SHP77 (cell line): ENCODE measurements around the gene POMT1.
"Not testable (repeated sequence)": the region's sequence is repeated elsewhere in the genome, so short reads cannot be mapped to it uniquely, and the experiment has no call there.

Experiments
- DNase-seq, 2 experiments: peaks; one replicate each; lab custom pipeline; 2025; lab: John Stamatoyannopoulos, UW

POMT1 gene

DNA sequence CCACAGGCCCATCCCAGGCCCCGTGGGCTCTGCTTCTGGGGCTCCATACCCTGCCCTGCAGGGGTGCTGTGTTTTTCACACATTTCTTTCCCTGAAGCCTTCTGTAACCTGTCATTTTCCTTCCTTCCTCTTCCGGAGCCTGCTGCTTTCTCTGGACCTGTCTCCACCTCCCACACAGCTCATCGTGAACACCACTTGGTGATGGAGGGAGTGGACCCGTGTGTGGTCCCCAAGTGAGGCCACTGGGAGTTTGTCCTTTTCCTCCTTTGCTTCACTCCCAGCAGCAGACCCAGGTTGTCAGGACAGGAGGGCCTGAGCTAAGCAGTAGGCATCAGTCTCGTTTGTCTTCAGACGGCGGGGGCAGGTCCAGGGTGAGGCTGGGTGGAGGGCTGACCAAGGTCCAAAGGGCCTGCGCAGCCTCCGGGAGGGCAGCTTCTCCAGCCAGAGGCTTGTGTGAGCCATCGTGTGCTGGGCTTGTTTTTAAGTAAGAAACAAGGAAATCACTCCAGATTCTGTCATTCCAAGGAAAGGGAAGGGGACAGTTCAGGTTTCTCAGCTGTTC lies 5.8 kb upstream of the POMT1 start:
- no peak for DNase-seq

DNA sequence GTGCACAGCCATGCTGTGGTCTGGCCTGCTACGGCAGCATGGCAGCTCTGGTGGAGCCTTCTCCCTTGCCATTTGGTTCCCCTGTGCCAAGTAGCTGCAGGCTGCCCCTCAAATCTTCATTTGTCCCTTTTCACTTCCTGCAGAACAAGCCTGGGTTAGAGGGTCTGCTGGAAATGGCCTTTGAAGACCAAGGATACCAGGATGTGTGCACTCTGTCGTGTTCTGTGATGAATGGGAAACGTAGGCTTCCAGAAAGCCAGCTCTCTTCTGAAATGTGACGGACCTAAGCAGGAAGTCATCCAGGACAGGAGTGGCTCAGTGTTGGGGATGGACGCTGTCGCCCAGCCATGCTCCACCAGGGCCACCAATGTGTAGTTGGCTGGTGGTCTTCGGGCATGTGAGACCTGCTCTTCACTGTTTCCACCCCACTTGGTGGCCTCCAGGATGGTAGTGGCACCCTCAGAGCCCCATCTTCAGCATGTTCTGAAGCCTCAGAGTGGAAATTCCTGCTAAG lies 3.4 kb upstream of the POMT1 start:
- no peak for DNase-seq

DNA sequence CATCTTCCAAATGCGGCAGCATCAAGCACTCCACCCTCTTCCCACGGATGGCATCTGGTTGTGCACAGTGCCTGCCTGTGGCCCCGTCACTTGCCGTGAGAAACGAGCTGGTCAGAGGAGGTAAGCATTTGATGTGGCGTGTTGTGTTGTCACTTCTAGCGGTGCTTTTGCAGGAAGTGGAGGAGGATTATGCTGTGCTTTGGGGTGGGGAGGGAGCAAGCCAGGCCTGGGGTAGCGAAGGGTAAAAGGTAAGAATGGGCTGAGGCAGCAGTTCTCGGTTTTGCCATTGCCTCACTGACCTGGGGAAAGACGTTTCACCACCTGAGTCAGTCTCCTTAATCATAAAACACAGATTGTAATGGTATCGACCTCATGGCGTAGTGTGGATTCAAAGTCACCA lies 2.3 kb upstream of the POMT1 start:
- no peak for DNase-seq

DNA sequence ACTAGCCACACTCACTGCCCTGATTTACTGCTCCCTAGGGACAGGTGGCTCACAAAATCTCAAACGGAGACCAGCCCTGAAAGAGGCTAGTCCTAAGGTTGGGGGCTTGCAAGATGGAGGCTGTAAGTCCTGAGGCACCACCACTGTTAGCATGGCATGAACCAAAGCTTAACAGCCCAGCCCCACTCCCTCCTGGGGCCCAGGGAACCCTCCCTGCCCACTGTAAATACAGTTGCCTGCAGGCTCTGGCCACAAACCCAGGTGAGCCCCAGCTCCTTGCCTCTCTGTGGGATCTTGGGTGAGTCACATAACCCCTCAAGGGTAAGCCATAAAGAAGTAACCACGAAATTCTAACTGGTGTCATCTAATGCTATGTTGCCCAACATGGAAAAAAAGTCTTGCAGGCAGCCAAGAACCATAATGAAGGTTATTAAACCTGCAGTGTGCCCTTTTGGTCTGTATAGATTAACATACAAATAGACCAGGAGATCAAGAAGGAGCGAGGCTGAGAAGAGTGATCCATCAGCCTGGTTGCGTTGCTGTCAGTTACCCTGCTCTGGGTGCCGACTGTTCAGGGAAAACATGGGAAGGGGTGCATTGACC lies 1.7 kb upstream of the POMT1 start:
- no peak for DNase-seq

DNA sequence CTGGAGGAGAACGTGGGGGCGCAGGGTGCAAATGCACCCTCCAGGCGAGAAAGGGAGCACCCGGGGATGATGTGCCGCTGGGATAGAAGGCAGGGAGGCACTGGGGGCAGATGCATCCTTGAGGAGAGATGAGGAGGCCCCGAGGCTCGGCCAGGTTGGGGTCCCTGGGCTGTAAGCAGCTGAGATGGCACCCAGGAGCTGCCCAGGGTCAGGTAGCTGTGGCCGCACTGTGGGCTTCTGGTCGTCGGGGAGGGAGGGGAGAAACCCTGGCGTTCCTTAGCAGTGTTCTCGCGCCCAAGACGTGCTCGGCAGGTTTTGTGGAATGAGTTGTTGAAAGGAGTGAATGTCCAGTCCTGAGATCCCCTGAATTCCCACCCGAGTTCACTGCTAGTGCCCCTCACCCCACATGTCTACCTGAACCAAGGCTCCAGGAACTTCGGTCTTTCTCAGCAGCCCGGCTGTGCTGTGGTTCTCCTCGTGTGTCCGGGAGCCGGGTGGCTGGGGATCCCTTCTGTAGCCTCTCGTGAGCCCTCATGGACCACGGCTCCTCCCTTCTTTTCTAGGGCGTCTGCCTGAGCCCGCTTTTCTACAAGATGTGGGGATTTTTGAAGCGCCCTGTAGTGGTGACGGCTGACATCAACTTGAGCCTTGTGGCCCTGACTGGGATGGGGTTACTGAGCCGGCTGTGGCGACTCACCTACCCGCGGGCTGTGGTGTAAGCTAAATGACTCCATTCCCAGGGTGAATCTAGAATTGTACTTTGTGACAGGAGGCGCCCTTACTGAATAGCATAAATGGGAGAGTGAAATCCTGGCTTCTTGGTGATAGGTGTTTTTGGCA lies 1.1 kb downstream of the POMT1 start:
- DNase-seq: peak in 1 of 2 experiments; percentile 24

DNA sequence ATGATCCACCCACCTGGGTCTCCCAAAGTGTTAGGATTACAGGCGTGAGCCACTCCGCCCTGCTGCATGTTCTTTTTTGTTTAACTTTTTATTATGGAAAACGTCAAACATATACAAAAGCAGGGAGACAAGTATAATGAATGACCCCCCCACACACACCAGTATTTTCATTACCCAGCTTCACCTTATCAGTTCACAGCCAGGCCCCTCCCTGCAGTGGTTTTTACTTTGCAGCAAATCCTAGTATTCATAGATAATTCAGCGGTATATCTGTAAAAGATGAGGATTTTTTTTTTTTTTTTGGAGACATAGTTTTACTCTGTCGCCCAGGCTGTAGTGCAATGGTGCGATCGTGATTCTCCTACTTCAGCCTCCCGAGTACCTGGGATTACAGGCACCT lies 2.3 kb downstream of the POMT1 start:
- no peak for DNase-seq

DNA sequence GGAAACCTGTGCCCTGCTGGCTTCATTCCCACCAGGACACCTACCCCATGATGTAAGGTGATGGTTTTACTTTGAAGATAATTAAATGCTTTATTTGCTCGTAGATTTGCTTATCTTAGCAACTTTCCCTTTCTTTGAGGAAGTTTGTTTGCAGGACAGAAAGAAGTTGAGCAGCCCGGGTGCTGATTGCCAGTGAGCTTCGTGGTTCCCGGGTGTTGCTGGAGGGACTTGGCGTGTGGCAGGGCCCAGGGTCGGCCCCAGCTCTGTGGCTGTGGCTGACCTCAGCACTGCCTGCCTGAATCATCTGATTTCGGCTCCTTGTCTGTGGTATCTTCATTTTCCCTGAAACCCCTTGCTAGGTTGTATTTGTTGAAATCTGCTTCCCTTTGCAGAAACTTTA lies 8.7 kb downstream of the POMT1 start:
- no peak for DNase-seq

DNA sequence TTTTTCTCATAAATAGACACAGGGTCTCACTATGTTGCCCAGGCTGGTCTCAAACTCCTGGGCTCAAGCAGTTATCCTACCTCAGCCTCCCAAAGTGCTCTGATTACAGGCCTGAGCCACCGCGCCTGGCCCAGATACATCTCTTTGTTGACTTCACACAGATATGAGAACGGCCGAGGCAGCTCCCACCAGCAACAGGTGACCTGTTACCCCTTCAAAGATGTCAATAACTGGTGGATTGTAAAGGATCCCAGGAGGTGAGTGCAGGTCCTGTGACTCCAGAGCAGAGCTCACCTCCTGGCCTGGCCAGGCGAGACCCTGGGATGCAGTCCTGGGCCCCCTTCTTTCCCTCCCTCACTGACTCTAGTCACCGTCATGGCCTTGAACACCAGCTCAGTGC lies 9.2 kb downstream of the POMT1 start:
- DNase-seq: no peak

DNA sequence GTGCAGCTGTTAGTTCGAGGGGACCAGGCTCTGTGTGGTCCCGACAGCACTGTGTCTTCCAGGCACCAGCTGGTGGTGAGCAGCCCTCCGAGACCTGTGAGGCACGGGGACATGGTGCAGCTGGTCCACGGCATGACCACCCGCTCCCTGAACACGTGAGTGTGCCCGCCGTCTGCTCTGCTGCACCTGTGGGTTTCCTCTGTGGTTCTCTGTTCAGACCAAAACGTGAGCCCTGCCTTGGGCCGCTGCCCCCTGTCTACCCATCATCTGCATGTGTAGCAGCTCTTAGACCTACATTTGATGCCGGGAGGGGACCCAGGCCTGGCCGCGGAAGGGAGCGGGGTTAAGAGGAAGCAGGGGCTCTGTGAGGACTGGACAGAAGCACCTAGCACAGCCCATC lies 10.5 kb downstream of the POMT1 start:
- no peak for DNase-seq

DNA sequence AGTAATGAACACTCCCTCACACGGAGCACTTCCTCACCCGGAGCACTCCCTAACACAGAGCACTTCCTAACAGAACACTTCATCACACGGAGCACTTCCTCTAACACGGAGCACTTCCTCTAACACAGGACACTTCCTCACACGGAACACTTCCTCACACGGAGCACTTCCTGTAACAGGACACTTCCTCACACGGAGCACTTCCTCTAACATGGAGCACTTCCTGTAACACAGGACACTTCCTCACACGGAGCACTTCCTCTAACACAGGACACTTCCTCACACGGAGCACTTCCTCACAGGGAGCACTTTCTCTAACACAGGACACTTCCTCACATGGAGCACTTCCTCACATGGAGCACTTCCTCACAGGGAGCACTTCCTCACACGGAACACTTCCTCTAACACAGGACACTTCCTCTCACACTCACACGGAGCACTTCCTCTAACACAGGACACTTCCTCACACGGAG lies 12.9 kb downstream of the POMT1 start:
- DNase-seq: not testable (repeated sequence)

DNA sequence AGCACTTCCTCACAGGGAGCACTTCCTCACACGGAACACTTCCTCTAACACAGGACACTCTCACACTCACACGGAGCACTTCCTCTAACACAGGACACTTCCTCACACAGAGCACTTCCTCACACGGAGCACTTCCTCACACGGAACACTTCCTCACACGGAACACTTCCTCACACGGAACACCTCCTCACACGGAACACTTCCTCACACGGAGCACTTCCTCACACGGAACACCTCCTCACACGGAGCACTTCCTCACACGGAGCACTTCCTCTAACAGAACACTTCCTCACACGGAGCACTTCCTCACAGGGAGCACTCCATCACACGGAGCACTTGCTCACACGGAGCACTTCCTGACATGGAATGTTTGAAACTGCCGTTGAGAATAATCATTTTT lies 13.4 kb downstream of the POMT1 start:
- no peak for DNase-seq

DNA sequence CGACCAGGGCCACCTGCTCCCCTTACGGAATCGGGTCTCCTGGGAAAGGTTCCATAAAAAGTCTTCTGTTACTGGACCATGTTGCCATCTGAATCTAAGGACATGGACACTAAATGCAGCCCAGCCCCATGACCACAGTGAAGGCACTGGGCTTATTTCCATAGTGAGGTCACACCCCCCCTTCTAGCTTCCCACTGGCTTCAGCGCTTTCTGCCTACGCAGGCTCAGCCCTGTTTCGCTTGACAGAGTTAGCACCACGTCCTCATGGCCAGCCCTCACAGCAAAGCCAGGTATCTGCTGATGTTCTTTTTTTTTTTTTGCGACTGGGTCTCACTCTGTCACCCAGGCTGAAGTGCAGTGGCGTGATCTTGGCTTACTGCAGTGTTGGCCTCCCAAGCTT lies 14.2 kb downstream of the POMT1 start:
- DNase-seq: no peak

DNA sequence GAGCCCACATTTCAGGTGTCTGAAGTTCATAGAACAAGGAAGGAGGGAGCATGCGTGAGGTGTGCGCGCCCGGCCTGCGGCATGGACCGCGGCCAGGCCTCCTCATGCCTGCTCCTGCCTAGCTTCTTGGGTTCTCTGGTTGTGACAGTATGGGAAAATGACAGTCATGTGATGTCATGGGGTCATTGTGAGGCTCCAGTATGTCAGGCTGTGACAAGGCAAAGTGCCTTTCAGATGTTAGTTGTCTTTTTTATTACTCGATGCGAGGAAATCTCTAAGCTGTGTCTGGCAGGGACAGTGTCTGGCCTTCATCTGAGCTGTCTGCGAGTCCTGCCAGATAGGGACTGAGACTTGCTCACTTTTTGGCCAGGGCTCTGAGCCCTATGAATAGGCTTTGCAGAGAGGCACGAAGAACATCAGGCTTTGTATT lies 15.1 kb downstream of the POMT1 start:
- DNase-seq: no peak

DNA sequence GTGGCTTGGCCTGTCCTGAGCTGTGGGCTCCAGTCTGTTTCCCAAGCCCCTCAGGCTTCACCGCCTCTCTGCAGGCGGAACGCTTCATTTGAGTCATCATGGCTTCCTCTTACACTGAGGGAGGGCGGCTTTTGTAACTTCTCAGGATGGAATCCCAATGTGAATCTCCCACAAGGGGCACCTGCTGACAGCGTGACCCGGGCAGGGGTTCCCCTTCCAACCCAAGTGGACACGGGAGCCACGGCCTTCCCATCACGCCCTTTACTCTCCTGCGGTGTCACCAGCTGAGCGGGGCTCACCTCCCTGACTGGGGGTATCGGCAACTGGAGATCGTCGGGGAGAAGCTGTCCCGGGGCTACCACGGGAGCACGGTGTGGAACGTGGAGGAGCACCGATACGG lies 15.8 kb downstream of the POMT1 start:
- DNase-seq: no peak

DNA sequence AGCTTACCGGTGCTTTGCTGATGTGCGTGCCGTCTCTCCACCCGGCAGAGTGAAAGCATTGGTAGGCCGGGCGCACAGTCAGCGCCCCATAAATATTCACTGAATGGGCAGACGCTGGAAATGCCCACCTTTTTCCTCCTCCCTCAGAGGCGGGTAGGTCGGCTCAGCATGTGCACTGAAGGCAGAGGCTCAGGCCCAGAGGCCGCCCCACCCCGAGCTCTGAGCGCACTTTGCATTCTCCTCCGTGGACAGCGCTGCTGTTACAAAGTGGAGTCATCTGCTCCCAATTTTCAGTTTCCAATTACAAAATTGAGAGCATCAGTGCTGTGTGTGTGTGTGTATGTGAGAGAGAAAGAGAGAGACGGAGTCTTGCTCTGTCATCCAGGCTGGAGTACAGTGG lies 17.8 kb downstream of the POMT1 start:
- DNase-seq: no peak

DNA sequence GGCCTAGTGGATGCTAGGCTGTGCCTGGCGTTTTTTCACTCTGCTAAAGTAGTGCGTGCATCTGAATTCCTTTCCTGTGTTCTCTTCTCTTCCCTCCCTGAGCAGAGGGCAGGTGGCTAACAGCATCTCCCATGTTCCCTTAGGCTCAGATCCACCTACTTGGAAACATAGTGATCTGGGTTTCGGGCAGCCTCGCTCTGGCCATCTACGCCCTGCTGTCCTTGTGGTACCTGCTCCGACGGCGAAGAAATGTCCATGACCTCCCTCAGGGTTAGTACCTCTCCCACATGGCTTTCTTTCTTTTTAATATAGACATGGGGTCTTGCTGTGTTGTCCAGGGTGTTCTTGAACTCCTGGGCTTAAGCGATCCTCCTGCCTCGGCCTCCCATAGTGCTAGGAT lies 18.5 kb downstream of the POMT1 start:
- DNase-seq: no peak

DNA sequence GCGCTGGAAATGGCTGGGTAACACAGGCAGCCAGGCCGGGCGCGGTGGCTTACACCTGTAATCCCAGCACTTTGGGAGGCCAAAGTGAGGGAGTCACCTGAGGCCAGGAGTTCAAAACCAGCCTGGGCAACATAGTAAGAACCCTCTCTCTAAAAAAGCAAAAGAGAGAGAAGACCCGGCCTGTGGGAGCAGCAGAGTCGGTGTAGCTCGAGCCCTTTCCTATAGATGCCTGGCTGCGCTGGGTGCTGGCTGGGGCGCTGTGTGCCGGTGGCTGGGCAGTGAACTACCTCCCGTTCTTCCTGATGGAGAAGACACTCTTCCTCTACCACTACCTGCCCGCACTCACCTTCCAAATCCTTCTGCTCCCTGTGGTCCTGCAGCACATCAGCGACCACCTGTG lies 19.1 kb downstream of the POMT1 start:
- DNase-seq: no peak

DNA sequence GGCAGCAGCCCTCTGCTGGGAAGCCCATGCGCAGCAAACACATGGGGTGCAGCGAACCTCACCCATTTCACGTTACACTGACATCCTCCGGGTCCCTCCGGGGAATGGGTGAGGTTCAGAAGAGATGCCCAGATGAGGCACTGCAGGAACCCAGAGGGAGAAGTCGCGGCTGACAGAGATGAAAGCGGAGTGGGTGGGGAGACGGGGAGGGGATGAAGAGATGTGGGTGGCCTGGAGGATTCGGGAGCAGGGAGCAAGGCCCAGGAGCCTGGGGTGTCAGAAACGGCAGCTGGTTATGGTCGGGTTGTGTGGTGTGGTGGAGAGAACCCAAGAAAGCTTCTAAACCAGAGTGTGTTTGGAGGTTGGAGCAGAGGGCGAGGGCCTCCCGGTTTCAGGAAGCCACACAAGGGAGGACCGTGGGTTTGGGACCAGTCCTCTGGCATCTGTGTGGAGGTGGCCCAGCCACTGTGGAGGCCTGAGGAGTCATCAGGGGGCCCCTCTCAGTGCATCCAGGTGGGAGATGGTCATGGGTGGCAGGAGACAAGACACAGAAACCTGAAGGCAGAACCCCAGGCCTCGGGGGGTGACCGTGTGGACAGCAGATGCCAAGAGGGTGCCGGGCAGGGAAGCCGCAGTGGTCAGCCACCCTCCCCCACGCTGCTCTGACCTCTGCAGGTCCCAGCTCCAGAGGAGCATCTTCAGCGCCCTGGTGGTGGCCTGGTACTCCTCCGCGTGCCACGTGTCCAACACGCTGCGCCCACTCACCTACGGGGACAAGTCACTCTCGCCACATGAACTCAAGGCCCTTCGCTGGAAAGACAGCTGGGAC lies 19.8 kb downstream of the POMT1 start:
- DNase-seq: no peak

DNA sequence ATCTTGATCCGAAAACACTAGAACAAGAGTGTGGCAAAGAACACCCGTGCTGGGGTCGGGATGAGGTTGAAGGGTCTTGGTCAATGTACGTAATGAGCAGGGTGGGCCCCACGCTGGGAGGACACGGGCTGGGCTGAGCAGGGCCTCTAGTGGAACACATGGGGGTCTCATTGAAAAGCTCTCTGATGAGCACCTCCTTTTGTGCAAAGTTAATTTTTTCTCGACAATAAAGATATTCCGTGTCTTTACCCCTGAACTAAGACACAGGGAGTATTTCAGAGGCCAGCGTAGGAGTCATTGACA lies 20.3 kb downstream of the POMT1 start:
- DNase-seq: no peak

DNA sequence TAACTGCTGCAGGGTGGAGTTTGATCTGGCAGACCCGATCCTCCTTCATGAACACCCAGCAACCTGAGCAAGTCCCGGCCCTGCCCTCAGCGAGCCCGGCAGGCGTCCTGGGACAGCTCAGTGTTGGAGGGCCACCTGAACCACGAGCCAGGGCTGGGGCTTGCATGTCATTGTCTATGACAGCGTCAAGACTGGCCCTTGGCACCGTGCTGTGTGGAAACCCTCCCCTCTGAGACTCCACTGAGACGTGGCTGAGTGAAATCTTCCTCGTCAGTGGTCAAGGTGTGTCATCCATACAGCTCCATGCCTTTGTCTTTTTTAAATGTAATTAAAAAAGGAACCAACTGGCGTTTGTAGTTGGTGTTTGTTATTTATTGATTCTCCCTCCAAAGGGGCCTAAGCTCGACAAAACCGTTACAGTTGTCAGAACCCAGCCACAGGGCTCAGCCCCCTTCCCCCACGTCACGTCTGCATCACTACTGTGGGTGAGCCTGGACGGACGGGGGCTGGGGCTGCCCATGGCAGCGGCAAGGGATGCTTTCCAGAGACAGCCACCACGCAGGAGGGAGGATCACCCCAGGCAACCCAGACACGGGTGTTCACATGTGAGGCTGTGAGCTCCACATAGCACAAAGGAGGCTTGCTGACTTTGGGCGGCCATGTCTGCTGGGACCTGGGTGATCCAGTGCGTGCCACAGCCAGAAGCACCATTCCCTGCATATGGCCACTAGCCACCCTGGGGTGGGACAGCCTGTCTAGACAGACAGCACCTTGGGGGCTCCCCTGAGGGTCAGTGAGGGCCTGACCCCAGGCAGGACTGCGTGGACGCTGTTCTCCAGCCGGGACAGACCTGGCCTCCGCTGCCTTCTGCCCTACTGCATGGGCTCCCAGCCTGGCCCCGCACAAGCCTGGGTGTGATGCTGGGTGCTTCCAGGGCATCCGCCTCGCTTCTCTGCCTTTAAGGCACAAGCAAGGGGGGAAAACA lies 21.0 kb downstream of the POMT1 start:
- DNase-seq: no peak

DNA sequence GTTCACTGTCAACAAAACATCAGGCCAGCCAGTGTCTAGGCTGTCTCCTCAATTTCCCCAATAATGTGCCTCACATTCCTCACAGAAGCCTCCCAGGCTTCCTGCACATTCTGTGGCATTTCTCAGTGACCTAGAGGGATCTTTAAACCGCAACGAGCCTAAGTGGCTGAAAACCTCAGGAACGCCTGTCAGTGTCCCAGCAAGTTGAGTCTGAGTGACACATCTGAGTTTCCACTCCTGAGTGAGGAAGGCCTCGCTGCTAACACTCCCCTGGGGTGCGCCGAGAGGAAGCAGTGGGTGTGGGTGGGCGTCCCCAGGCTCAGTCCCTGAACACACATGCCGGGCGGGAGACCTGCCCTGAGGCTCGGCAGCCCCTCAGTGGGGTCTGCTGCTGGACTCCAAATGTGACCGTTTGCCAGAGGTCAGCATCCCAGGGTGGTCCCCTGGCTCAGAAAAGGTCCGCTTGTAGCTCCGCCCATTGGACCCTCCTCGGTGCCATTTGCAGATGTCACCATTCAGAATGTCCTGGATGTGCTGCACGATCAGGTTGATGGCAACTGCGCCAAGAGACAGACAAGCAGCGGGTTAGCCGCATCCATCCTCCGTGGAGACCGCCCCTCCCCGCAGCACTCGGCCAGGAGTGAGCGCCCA lies 22.1 kb downstream of the POMT1 start:
- no peak for DNase-seq
